GM12878 (cell line): Measurements from ENCODE around the gene NPAS3. TPM values are rescaled to one million over a fixed set of nuclear protein-coding genes. Genes with fewer than 3 reads are reported as not detected.

Experiments used
- ATAC-seq: fragments of 200-7000 bp; cut with Tn5 transposase; 3 replicates; pipeline ENCODE4 v1.9.1; 2020; ENCODE audit warnings: mild to moderate bottlenecking, moderate library complexity
- BruUV-seq: library from RNA; stranded (reverse); fragments of 400-500 nt; replicated peaks from 2 replicates; lab custom pipeline; 2021; lab: Mats Ljungman, UMichigan
- CTCF ChIA-PET: fragments of 300-600 bp; sonication (Branson Sonifier 250); formaldehyde crosslinking; extraction: SDS; loops from one replicate; lab custom pipeline; 2021; ENCODE audit warnings: inconsistent platforms; lab: Yijun Ruan, JAX
- POLR2A ChIA-PET: fragments of 350-600 bp; formaldehyde crosslinking; extraction: SDS; loops from one replicate; lab custom pipeline; 2021; ENCODE audit warnings: inconsistent platforms; lab: Charles Lee
- RAD21 ChIA-PET: fragments of 300-600 bp; sonication (Branson Sonifier 250); formaldehyde crosslinking; loops from one replicate; lab custom pipeline; 2023; ENCODE audit warnings: antibody characterized with exemption; ENCODE audit not compliant: unreplicated experiment; lab: Charles Lee
- SMC1A ChIA-PET: fragments of 300-600 bp; sonication (Branson Sonifier 250); formaldehyde crosslinking; loops from one replicate; lab custom pipeline; 2023; ENCODE audit not compliant: unreplicated experiment, uncharacterized antibody; lab: Charles Lee
- DNase-seq: peaks from one replicate; pipeline ENCODE4 v3.0.0-alpha.2; 2011; ENCODE audit warnings: low read depth, low spot score
- FAIRE-seq: peaks from 3 replicates; lab custom pipeline; 2011; peaks lifted over from hg19 to GRCh38; lab: Jason Lieb, UNC
- H2AFZ ChIP-seq: 2 replicates; pipeline ENCODE4 v1.6.0; 2011; ENCODE audit warnings: low read depth, low read length, control low read depth; ENCODE audit not compliant: control insufficient read depth
- H3K27ac ChIP-seq: 2 replicates; pipeline ENCODE4 v1.5.1; 2011; ENCODE audit warnings: control low read depth; ENCODE audit not compliant: control insufficient read depth, insufficient read depth
- H3K27me3 ChIP-seq, 2 experiments: replicated peaks in 1 of 2; 2 replicates each; pipeline versions ENCODE4 v1.6.0 to v1.6.1; 2011; ENCODE audit warnings: low read length in 1 of 2; ENCODE audit not compliant: control insufficient read depth in 2 of 2, insufficient read depth in 2 of 2
- H3K36me3 ChIP-seq, 2 experiments: 2 replicates each; pipeline ENCODE4 v1.5.1; 2011; ENCODE audit warnings: low read length in 1 of 2; ENCODE audit not compliant: control insufficient read depth in 2 of 2, insufficient read depth in 2 of 2
- H3K4me1 ChIP-seq: 2 replicates; pipeline ENCODE4 v1.6.1; 2011; ENCODE audit warnings: mild to moderate bottlenecking, low read length, moderate library complexity, mixed read lengths; ENCODE audit not compliant: control insufficient read depth, insufficient read depth
- H3K4me2 ChIP-seq: 2 replicates; pipeline ENCODE4 v1.6.0; 2011; ENCODE audit warnings: control low read depth; ENCODE audit not compliant: control insufficient read depth, insufficient read depth
- H3K4me3 ChIP-seq: fragments of 200-600 bp; sonication (generic); 2 replicates; pipeline ENCODE4 v1.5.1; 2016
- H3K79me2 ChIP-seq: 2 replicates; pipeline ENCODE4 v1.6.0; 2011; ENCODE audit warnings: low read length; ENCODE audit not compliant: control insufficient read depth, insufficient read depth
- H3K9ac ChIP-seq: 2 replicates; pipeline ENCODE4 v1.8.0; 2011; ENCODE audit warnings: low read length, control low read depth, mixed read lengths; ENCODE audit not compliant: control insufficient read depth, insufficient read depth
- H3K9me3 ChIP-seq: replicated peaks from 3 replicates; pipeline ENCODE4 v1.5.1; 2011; ENCODE audit warnings: mild to moderate bottlenecking, low read length; ENCODE audit not compliant: control insufficient read depth, insufficient read depth
- H4K20me1 ChIP-seq: 2 replicates; pipeline ENCODE4 v1.6.0; 2011; ENCODE audit not compliant: control insufficient read depth, insufficient read depth
- E2F8 ChIP-seq: fragments of 450-650 bp; IDR thresholded peaks from 2 replicates; pipeline ENCODE4 v1.6.1; 2018; ENCODE audit warnings: mild to moderate bottlenecking, low read depth, moderate library complexity; ENCODE audit not compliant: partially characterized antibody
- E4F1 ChIP-seq: fragments of 450-650 bp; IDR thresholded peaks from 2 replicates; pipeline ENCODE4 v1.6.1; 2018; ENCODE audit warnings: borderline replicate concordance, mild to moderate bottlenecking; ENCODE audit not compliant: partially characterized antibody
- EGR1 ChIP-seq, 2 experiments: IDR thresholded peaks; 1 replicate in 1 of 2; 2 replicates in 1 of 2; pipeline ENCODE4 v1.6.1; 2011 to 2012; ENCODE audit warnings: low read depth in 2 of 2, low read length in 2 of 2, borderline replicate concordance in 1 of 2, mild to moderate bottlenecking in 1 of 2, moderate library complexity in 1 of 2
- POLR2A ChIP-seq: IDR thresholded peaks from 2 replicates; pipeline ENCODE4 v1.6.1; 2011; ENCODE audit warnings: low read depth, mild to moderate bottlenecking, low read length
- RBBP5 ChIP-seq: fragments of 200-600 bp; sonication (generic); conservative IDR thresholded peaks from 2 replicates; pipeline ENCODE4 v1.6.1; 2016
- SUPT20H ChIP-seq: IDR thresholded peaks from 2 replicates; pipeline ENCODE4 v1.6.1; 2011; ENCODE audit warnings: low read depth, mild to moderate bottlenecking, low read length, moderate library complexity, borderline replicate concordance; ENCODE audit not compliant: control insufficient read depth
- TCF3 ChIP-seq: IDR thresholded peaks from 2 replicates; pipeline ENCODE4 v1.6.1; 2012; ENCODE audit warnings: low read depth, mild to moderate bottlenecking, low read length, borderline replicate concordance; ENCODE audit not compliant: insufficient read depth
- WGBS: methylation state at CpG from one replicate; pipeline ENCODE4 v1.1.6; 2016; ENCODE audit warnings: low lambda C conversion rate; ENCODE audit not compliant: insufficient replicate concordance, insufficient coverage; ENCODE audit errors: missing lambda C conversion rate; 5-methylcytosine and 5-hydroxymethylcytosine counted together
- in situ Hi-C: fragments of 300-500 bp; cut with MboI; formaldehyde crosslinking; loops from 9 replicates; pipeline ENCODE4 v1.14.3; 2018; ENCODE audit warnings: mixed read lengths
- intact Hi-C: fragments of 100-400 bp; cut with micrococcal nuclease; formaldehyde crosslinking; loops from one replicate; pipeline ENCODE4 v1.14.2; 2022; ENCODE audit not compliant: unreplicated experiment
- polyA plus RNA-seq, 11 experiments: library from polyadenylated mRNA; depleted of rRNA in 4 of 11; unstranded in 6 of 11; stranded (reverse) in 5 of 11; fragments of >200 nt; fragmentation: Nextera tagmentation in 4 of 11; fragmentation: Illumina TruSeq in 1 of 11; extraction: Ambion mirVana in 4 of 11; extraction: Trizol in 1 of 11; gene quantifications; 1 replicate in 1 of 11; 2 replicates in 10 of 11; pipeline versions ENCODE4 v1.2.1 to v1.2.3, GENCODE V29; 2011 to 2016; ENCODE audit warnings: inconsistent platforms in 2 of 11, missing spikeins in 2 of 11, low read depth in 1 of 11
- total RNA-seq, 4 experiments: library from RNA; depleted of rRNA in 3 of 4; stranded (reverse); fragments of >200 nt in 3 of 4; fragmentation: Illumina TruSeq in 1 of 4; extraction: Trizol in 1 of 4; gene quantifications; 2 replicates each; pipeline versions ENCODE4 v1.2.1 to v1.2.3, GENCODE V29; 2013 to 2021
- TF ChIP-seq, protein P1 (sequence below): fragments of 450-650 bp; formaldehyde crosslinking; IDR thresholded peaks from 2 replicates; pipeline ENCODE4 v1.4.0; 2022; ENCODE audit warnings: mild to moderate bottlenecking, moderate library complexity

Gene NPAS3
- total and polyA plus RNA-seq, 10 of the 15 experiments (the other 5 are each of a cell fraction or from before 2014, with no cell fraction given): under 0.01 to 2.7 (median 0.03) TPM; not detected in 6

DNA sequence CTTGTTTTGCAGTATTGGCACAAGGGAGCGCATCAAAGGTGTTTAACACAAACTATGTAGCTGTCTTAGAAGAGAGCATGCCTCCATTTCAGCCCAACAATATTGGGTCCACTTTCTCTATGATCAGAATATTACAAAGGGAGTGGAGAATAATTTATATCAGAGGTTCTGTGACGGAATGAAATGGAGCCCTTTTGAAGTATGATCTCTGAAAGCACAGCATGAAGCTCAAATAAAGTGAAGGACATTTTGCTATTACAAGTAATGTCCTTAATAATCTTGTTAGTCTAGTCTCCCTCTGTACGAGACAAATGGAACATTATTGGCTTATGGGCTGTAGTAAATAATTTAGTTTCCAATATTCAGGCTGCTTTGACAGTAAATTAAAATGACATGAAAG is 302.7 kb downstream of the NPAS3 start:
- no peak overlapping the region for H3K9ac ChIP-seq
- H3K4me3 ChIP-seq: no peak overlapping the region
- ChIA-PET CTCF (no interaction called here), SMC1A (interaction anchor here (1.2 to 1.3 kb wide), 2 partner anchors 38 to 551 kb away, joined by 4 read pairs; no protein-coding TSS in a partner anchor), RAD21 (no interaction called here), POLR2A (no interaction called here)
- ATAC-seq (no peak), FAIRE-seq (no peak), DNase-seq (no peak)
- in situ Hi-C loops: no loop called here
- H4K20me1 ChIP-seq: no peaks in the 10 kb centered on the region
- H2AFZ ChIP-seq: no peak overlapping the region
- WGBS: 24% methylated on average over 3 of the region's 3 CpGs
- no TSS peak for BruUV-seq
- H3K27ac ChIP-seq: no peak overlapping the region
- TF ChIP-seq E2F8 (no peak), POLR2A (no peak)
- no peaks in the 10 kb centered on the region for H3K27me3 ChIP-seq
- H3K4me1 ChIP-seq: no peaks in the 10 kb centered on the region
- no peaks in the 10 kb centered on the region for H3K79me2 ChIP-seq
- H3K4me2 ChIP-seq: no peak overlapping the region
- intact Hi-C loops: no loop called here
- H3K36me3 ChIP-seq: no peaks in the 10 kb centered on the region
- H3K9me3 ChIP-seq: no peaks in the 10 kb centered on the region

GRCh38 chr14:33249233-33249820 is 310.6 kb downstream of the NPAS3 start:
- DNase-seq: no peak
- in situ Hi-C loops: no loop called here
- no peak for ATAC-seq
- BruUV-seq: no TSS peak
- Histone ChIP-seq H3K4me3 (no peak overlapping the region), H3K4me2 (no peak overlapping the region), H3K27me3 (no peaks in the 10 kb centered on the region), H3K79me2 (no peaks in the 10 kb centered on the region), H3K9me3 (no peaks in the 10 kb centered on the region), H3K36me3 (no peaks in the 10 kb centered on the region), H3K4me1 (no peaks in the 10 kb centered on the region), H3K27ac (no peak overlapping the region), H3K9ac (no peak overlapping the region), H2AFZ (no peak overlapping the region), H4K20me1 (no peaks in the 10 kb centered on the region)
- ChIA-PET POLR2A (no interaction called here), RAD21 (no interaction called here), SMC1A (no interaction called here), CTCF (no interaction called here)
- no peak for FAIRE-seq
- 33% methylated on average over 6 of the region's 6 CpGs for WGBS
- intact Hi-C loops: no loop called here
- TF ChIP-seq SUPT20H (no peak), TCF3 (no peak), EGR1 (IDR thresholded peaks at IDR 0.05; ENCODE audit: borderline replicate concordance in 1 of 2, low read depth in 2 of 2, low read length in 2 of 2) (no peak), E4F1 (no peak), RBBP5 (no peak)
- TF ChIP-seq, protein P1, sequence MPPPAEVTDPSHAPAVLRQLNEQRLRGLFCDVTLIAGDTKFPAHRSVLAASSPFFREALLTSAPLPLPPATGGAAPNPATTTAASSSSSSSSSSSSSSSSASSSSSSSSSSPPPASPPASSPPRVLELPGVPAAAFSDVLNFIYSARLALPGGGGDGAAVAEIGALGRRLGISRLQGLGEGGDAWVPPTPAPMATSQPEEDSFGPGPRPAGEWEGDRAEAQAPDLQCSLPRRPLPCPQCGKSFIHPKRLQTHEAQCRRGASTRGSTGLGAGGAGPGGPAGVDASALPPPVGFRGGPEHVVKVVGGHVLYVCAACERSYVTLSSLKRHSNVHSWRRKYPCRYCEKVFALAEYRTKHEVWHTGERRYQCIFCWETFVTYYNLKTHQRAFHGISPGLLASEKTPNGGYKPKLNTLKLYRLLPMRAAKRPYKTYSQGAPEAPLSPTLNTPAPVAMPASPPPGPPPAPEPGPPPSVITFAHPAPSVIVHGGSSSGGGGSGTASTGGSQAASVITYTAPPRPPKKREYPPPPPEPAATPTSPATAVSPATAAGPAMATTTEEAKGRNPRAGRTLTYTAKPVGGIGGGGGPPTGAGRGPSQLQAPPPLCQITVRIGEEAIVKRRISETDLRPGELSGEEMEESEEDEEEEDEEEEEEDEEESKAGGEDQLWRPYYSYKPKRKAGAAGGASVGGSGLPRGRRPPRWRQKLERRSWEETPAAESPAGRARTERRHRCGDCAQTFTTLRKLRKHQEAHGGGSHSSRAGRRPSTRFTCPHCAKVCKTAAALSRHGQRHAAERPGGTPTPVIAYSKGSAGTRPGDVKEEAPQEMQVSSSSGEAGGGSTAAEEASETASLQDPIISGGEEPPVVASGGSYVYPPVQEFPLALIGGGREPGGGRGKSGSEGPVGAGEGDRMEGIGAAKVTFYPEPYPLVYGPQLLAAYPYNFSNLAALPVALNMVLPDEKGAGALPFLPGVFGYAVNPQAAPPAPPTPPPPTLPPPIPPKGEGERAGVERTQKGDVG (CRISPR knock-in tag): no peak
